GM21447 (cell line): Measurements from ENCODE around the gene SLC29A3.

Source experiments
- ATAC-seq: cut with Tn5 transposase; IDR thresholded peaks from one replicate; pipeline ENCODE4 v1.9.1; 2021; ENCODE audit not compliant: unreplicated experiment

Gene SLC29A3

DNA sequence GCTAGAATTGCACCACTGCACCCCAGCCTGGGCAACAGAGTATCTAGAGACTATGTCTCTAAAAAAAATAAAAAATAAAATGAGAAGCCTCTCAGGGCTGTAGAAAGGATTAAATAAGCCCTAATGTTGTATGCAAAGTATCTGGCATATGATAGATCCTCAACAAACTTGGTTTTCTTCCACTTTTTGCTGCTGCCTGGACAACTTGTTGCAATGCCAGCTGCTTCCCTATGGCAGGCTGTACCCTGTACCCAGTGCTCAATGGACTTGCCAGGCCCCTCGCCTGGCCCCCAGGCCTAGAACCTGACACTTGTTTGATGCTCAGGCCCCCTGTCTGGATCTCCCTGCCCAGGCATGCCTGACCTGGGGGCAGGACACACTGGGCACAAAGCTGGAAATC lies 49.1 kb downstream of the SLC29A3 start:
- no peak for ATAC-seq

DNA sequence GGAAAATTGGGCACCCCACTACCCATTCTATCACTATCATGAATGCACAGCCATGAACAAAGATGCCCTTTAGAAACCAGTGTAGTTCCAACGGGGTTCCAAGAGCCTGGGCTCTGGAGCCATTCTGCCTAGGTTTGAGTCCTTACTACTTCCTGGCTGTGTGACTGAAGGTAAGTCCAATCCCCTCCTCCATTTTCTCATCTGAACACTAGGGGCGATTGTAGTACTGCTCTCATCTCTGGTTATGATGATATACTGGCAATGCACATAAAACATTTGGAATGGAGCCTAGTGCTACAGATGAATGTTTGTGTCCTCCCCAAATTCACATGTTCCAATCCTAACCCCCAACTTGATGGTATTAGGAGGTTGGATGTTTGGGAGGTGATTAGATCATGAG lies 49.6 kb downstream of the SLC29A3 start:
- no peak for ATAC-seq

DNA sequence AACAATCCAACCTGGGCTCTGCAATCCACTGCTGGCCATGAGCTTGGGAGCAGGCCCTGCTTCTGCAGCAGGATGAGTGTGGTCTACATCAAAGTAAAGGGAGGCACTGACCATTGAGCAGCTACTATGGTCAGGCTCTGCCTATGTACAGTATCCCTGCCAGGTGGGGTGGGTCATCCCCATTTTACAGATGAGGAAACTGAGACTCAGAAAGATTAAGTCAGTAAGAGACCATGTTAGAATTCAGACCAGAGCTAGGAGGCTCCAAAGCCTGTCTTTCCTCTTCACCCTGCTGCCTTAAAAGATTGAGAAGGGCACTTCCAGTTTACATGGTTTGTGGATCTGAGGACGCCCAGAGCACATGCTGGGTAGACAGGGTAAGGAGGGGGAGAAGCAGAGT lies 50.5 kb downstream of the SLC29A3 start:
- ATAC-seq, result no peak

DNA sequence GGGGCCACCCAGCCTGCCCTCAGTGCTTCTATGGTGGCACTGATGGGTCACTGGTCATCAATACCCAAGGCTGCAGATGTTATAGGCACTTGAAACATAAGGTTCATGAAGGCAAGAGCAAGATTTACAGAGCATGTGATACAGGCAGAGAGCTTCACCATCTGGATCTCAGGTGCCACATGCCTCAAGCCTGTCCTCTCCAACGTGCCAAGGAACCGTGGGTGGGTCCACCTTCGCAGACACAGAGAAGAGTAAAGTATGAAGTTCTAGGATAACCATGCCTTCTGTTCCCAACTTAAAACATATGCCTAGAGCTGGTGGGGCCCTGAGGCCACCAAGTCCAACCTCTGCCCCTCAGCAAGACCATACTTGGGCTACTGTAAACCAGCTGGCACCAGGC lies 51.0 kb downstream of the SLC29A3 start:
- ATAC-seq, result no peak

DNA sequence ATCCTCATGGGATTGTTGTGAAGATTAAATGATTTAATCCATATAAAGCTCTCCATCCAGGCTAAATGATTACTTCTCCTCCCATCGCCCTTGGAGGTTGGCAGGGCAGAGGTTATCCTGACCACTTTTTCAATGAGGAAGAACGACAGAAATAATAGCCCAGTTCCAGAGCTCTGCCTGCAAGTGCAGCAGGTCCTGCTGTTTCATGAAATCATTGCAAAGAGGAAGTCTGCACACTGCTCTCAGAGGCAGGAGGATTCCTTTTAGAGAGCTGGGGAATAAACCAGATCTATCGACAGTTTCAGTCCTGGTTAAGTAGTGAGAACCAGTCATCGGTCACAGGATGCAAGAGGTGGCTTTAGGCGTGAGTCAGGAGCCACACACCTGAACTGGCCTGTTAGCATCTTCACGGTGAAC lies 52.7 kb downstream of the SLC29A3 start:
- peak; percentile 63 for ATAC-seq

DNA sequence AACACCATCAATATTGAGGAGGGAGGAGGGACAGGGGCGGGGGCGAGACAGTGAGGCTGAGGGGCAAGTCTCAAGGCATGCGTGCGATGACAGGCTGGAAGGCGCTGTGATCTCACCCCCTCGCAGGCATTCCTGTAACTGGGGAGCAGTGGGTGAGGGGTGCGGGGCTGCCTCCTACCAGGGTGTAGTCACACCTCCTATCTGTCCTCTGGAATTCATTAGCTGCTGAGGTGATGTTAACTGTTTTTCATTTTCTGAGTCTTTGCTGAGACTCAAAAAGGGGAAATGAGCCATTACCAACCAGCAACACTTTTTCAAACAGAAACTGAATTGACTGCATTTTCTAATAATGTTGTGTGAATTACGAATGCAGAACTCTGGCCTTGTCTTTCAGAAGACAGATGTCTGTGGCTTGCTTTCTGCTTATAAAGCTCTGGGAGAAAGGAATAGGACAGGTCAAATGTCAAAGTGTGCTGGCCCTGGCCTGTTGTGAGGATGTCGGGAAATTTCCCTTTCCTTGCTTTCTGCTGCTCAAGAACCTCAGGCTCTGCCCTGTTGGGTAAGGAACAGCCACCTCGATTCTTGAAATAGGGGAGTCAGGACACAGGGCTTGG lies 53.9 kb downstream of the SLC29A3 start:
- peak; percentile 51 for ATAC-seq

DNA sequence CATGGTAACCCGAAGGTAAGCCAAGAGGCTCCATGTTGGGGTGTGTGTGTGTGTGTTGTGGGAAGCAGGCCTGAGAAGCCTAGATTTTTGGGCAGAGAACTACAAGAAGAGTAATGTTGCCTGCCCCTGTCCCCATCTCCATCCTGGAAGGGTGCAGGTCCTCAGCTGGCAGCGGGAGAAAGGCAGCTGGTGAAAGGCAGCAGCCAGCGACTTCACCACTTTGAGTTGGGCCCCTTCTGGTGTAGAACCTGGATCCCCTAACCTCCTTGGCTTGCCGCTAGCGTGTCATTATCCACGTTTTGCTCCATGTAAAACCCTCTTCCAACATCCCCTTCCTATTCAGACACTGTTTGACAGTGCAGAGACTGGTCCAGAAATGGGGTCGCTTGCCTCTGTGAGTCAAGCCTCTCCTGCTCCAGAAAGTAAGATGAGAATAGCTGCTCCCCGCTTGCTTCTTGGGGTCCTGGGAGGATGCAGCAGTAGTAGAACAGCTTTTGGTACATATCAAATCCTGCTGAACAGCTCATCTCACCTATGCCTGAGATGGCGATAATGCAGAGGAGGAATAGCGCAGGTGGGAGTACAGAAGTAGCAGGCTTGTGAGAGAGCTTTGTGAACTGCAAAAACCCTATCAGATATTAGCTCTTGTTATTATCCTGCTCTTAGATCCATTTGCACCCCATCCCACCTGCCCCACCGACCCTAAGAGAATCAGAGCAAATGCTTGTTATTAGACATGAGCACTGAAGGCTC lies 55.6 kb downstream of the SLC29A3 start:
- ATAC-seq, result no peak

DNA sequence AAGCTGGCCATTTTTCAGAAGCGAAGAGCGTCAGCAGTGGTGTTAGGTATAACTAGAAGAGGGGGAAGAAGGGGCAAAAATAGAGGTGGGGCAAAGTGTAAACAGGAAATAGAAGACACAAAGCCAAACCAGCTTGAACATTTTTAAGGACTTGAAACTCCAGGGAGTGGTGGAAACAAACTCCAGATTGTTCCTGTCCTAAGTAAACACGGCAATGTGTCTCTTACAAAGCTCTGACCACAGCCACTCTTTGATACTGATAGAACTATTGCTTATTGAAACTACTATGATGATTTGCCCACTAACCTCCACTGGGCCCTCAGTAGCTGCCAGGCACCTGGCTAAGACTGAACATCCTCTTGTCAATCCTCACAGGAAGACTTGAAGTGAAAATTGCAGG lies 56.9 kb downstream of the SLC29A3 start:
- no peak for ATAC-seq

DNA sequence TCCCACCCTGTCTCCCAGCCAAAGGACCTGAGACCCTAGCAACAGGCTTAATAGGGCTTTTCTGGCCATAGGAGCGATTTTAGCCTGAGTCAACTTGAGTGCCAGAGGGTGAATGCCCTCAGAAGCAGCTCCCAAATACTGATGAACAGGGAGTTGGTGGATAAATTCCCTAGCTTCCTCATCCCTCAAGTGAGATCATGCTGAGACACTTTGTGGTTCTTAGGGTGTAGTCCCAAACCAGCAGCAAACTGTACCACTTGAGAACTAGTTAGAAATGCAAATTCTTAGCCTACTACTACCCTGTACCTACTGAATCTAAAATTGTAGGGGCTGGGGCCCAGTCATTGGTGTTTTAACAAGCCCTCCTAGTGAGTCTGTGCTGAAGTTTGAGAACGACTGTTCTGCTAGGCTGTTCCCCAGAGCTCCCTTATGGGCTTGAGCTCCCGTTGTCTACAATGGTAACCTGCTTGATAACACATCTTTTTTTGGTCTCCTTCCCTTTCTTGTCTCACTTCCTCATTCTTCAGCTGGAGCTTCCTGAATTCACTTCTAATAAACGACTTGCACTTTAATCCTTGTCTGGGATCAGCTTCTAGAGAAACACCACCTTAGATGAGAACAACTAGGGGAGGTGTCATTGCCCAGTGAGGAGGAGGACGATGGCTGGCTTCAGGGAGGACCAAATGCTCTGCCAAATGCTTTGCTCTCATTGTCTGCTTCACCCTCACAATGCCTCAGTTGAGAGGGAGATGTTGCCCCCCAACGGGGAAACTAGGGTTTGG lies 59.5 kb downstream of the SLC29A3 start:
- ATAC-seq, result no peak

DNA sequence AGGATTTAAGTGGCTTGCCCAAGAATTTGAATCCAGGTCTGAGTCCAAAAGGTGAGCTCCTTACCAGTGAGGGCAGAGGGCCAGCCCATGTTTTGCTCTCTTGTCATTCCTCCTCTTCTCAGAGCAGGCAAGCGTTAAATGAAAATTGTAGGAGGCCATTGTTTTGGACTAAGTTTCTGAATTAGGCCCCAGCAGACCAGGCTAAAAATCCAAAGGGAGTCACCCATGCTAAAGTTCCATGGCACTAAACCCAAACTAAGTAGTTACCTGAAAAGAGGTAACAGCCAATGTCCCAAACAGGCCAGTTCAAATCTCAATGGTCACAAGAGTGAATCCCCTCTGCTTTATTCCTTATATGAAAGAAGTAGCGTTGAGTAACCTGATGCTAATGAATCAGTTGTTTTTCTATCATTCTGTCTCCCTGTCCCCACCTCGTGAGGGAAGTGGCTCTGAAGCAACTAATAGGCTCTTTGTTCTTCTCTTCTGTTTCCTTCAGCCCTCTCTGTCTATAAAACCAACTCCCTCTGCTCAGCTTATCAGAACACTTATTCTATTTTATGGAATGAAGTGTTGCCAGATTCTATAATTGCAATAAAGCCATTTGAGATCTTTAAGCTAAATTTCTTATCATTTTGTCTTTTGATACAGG lies 60.2 kb downstream of the SLC29A3 start:
- ATAC-seq, result no peak

DNA sequence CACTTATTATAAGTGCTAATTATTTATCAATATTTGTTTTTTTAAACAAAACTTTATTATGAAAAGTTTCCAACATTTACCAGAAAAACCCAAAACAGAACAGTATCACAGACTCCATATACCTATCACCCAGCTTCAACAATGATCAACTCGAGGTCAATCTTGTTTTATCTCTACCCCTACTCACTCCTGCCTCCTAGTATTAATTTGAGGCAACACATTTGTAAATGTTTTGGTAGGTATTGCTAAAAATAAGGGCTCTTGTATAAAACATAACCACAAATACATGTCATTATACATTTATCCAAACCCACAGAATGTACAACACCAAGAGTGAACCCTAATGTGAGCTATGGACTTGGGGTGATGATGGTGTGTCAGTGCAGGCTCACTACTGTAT lies 61.8 kb downstream of the SLC29A3 start:
- ATAC-seq, result no peak

DNA sequence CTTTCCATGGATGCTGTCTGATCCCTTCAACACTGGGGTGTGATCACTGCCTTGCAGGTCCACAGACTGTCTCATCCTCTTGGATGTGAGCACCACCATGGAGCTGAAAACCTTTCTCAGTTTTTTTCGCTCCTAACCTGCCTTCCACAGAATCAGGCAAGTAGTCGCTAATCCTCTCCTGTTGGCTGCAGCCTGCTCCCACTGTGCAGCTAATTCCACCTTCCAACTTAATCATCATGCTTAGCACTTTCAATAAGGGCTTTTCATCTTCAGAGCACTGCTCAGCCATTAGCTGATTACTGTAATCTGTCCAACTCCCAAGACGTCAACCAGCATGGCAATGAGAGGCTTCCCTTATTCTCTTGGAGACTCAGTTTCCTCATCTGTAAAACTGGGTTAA lies 62.6 kb downstream of the SLC29A3 start:
- no peak for ATAC-seq

DNA sequence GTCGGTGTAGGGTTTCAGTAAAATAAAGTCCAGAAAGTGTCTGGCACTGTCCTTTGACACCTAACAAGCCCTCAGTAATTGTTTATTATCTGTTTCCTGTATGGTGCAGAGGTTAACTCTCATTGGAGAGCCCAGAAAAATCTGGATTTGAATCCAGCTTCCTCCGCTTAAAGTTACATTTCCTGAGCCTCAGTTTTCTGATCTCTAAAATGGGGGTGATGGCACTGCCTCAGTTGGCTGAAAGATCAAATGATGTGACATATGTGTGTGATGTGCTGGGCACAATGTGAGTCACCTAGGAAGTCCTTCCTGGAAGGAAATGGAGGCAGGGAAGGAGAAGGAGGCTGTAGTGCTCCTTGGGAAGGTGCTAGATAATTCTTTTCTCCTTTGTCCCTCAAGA lies 63.0 kb downstream of the SLC29A3 start:
- ATAC-seq, result no peak

DNA sequence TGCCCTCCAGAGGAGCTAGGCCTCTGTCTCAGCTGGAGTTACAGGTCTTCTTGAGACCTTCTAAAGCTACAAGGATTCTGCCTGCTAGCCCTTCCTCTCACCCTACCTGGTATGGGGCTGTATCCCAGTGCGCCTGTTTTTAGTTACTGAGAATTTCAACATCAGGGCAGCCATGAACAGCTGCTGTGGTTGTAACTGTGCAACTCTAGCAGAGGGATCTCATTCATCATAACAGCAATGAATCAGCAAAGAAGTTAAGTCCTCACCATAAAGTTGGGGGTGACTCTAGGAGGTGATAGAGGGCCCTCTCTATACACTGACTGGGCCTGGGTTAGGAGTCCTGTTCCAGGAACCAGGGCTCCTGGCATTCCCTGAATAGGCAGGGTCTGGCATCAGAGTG lies 63.7 kb downstream of the SLC29A3 start:
- ATAC-seq, result no peak

DNA sequence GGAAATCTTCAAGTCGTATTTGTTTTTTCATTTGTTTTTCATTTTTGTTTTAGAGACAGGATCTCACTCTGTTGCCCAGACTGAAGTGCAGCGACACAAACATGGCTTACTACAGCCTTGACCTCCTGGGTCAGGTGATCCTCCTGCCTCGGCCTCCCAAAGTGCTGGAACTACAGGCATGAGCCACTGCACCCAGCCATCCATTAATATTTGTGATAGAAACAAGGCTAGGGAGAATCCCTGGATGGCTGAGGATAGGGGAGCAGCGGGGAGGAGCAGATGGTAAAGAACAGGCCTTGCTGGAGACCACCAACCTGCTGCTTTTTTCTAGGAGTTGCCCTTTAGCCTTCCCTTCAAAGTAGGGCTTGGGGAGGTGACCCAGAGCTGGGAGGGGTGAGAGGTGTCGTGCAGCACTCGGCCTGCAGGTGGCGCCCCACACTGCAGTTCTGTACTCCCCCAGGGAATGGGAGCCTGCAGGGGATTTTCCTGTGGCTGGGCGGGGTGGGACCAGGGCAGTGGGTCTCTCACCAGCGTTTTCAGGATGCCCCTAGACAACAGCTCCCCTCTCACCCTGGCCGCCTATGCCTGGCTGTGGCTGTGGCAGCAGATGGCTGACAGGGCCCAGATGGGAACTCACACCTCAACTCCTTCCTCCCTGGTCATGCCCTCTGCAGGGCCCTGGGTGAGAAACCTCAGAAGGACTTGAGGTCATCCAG lies 65.1 kb downstream of the SLC29A3 start:
- no peak for ATAC-seq

DNA sequence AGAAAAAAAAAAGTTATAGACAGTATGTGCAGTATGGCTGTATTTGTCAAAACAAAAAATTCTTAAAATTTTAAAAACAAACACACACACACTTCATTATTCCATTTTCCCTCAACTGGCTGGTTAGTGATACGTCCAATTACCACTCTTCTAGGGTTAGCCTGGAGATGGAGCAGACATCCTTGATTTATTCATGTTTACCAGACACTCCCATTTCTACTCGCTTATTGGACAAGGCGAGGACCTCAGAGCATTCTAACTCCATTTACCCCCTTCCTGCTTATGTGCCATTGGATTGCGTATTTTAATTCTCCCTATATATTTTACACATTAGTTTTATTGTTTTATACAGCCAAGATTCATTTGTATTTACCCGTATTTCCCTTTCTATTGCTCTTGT lies 69.1 kb downstream of the SLC29A3 start:
- ATAC-seq, result no peak

DNA sequence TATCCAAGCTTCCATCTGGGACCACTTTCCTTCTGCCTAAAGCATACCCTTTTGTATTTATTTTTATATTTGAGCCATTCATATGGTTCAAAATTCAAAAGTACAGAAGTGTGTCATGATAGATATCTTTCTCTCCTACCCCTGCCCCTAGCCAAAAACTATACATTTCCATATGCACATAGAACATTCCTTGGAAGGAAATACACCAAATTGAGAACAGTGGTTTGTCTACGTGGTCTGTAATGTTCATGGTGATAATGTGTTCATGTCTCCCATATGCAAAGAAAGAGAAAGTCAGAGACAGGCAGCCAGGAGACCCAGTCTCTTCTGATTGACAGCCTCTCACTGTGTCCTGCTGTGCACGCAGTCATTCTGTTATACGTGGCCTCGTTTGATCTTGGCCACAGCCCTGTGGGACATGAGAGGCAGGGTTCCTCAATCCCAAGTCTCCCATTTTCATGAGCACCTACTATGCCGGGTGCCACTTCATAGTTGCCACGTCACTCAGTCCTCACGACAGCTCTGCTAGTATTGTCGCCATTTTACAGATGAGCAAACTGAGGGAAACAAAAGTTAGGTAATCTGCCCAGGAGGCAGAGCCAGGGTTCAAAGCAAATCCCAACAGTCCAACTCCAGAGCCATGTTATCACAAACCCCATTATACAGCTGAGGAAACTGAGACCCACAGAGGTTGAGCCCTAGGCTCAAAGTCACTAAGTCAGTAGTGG lies 69.7 kb downstream of the SLC29A3 start:
- ATAC-seq, result no peak

DNA sequence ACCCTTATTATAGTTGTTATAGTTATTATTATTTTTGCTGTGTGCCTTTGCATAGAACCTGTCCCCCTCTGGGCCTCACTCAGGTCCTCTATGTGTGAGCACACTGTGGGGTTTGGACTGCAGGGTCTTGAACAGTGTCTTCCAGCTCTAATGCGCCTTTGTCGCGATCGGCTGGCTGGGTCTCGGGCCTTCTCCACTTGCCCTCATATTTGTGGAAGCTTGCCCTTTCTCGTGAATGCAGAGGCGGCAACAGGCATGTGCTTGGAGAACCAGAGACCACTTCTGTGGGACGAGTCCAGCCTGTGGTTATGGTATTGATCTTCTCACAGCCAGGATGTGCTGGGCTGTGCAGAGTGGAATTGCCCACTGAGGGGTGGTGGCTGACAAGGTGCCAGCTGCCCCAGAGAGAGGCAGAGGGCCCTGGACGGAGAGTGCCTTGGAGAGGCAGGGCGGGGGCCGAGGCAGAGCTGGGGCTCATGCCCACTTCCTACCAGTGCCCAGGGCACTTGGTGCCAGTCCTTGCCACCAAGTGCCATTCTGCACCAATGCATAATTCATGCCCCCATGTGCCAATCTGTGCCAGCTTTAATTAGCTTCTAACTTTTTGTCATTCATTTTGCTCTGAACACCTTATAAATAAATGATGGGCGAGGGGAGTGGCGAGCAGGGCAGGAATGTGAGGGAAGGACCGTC lies 70.9 kb downstream of the SLC29A3 start:
- no peak for ATAC-seq

DNA sequence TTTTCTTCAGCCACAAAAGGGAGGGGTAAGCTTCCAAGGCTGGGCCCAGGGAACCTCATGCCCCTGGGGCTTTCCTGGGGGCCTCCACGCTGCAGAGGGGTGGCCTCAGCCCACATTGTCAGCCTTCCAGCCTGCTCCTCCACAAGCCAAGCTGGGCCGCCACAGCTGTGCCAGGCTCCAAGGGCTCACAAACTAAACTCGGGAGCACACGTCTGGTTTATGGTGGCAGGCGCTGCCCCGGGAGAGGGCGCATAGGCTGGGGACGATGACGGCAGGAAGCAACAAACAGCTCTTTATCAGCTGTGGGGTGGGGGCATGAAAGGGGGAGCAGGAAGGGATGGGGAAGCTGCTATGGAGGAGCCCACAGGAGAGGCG lies 71.4 kb downstream of the SLC29A3 start:
- ATAC-seq, result no peak
